DOHH2 (cell line): Measurements from ENCODE around the gene TRPM8.

Experiments
- H3F3A ChIP-seq: fragments of 200-600 bp; sonication (generic), shearing (Covaris generic); 2 replicates; pipeline ENCODE4 v1.6.0; 2016; ENCODE audit warnings: antibody characterized with exemption, mild to moderate bottlenecking; ENCODE audit not compliant: control insufficient read depth, insufficient read depth
- H3K27ac ChIP-seq: fragments of 200-600 bp; sonication (generic); 2 replicates; pipeline ENCODE4 v1.5.1; 2014; ENCODE audit warnings: low read depth, mild to moderate bottlenecking, low read length, moderate library complexity
- H3K27me3 ChIP-seq: fragments of 200-600 bp; sonication (generic); 2 replicates; pipeline ENCODE4 v1.6.1; 2014; ENCODE audit warnings: mild to moderate bottlenecking, low read length, mixed read lengths; ENCODE audit not compliant: control insufficient read depth
- H3K36me3 ChIP-seq: fragments of 200-600 bp; sonication (generic); 2 replicates; pipeline ENCODE4 v1.6.1; 2014; ENCODE audit warnings: mild to moderate bottlenecking, low read length, moderate library complexity, mixed read lengths; ENCODE audit not compliant: control insufficient read depth
- H3K4me1 ChIP-seq: fragments of 200-600 bp; sonication (generic); 2 replicates; pipeline ENCODE4 v1.6.1; 2014; ENCODE audit warnings: mild to moderate bottlenecking, low read length, mixed read lengths; ENCODE audit not compliant: control insufficient read depth
- H3K4me2 ChIP-seq: fragments of 200-600 bp; sonication (generic); 2 replicates; pipeline ENCODE4 v1.6.0; 2014; ENCODE audit warnings: mild to moderate bottlenecking, low read length, moderate library complexity
- H3K4me3 ChIP-seq: fragments of 200-600 bp; sonication (generic); 2 replicates; pipeline ENCODE4 v1.5.1; 2014; ENCODE audit warnings: mild to moderate bottlenecking, low read length, mixed read lengths
- H3K79me2 ChIP-seq: fragments of 200-600 bp; sonication (generic); 2 replicates; pipeline ENCODE4 v1.6.1; 2014; ENCODE audit warnings: mild to moderate bottlenecking, low read length, mixed read lengths; ENCODE audit not compliant: control insufficient read depth
- H3K9me2 ChIP-seq: fragments of 200-600 bp; sonication (generic); replicated peaks from 2 replicates; pipeline ENCODE4 v1.6.1; 2014; ENCODE audit warnings: mild to moderate bottlenecking, low read length, mixed read lengths; ENCODE audit not compliant: control insufficient read depth
- H3K9me3 ChIP-seq: fragments of 200-600 bp; sonication (generic); 2 replicates; pipeline ENCODE4 v1.6.1; 2014; ENCODE audit warnings: antibody characterized with exemption, low read length, mixed read lengths; ENCODE audit not compliant: control insufficient read depth, insufficient read depth
- H4K20me1 ChIP-seq: fragments of 200-600 bp; sonication (generic); 2 replicates; pipeline ENCODE4 v1.6.0; 2014; ENCODE audit warnings: low read depth, mild to moderate bottlenecking, antibody characterized with exemption, low read length, moderate library complexity; ENCODE audit not compliant: control insufficient read depth, insufficient read depth
- EZH2phosphoT487 ChIP-seq: fragments of 200-600 bp; sonication (generic); IDR thresholded peaks from 2 replicates; pipeline ENCODE4 v1.6.1; 2017; ENCODE audit warnings: borderline replicate concordance, mild to moderate bottlenecking, antibody characterized with exemption, low read length, moderate library complexity, mixed read lengths
- TF ChIP-seq, protein P1 (sequence below): fragments of 200-600 bp; sonication (generic); IDR thresholded peaks from one replicate; pipeline ENCODE4 v1.5.1; 2014; ENCODE audit warnings: antibody characterized with exemption, mild to moderate bottlenecking, low read depth, low read length; ENCODE audit not compliant: poor library complexity, severe bottlenecking

Gene TRPM8

DNA sequence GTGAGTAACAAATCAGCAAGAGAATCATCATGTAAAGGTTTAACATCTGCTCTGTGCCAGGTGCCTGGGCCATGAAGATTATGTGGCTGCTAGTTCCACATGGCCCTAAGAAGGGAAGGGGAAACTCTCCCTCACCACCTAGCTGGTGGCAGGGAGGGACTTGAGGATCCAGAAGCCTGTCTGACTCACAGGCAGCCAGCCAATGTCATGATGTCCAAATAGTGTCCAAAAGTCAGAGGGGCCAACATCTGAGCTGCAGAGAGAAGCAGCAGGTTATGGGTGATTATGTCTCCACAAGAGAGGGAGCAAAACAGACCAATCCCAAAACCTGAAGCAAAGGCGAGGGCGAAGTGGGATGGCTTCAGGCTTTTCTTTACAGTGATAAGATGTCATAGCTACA is 71.4 kb downstream of the TRPM8 start:
- no peak for TF ChIP-seq EZH2phosphoT487
- TF ChIP-seq, protein P1, sequence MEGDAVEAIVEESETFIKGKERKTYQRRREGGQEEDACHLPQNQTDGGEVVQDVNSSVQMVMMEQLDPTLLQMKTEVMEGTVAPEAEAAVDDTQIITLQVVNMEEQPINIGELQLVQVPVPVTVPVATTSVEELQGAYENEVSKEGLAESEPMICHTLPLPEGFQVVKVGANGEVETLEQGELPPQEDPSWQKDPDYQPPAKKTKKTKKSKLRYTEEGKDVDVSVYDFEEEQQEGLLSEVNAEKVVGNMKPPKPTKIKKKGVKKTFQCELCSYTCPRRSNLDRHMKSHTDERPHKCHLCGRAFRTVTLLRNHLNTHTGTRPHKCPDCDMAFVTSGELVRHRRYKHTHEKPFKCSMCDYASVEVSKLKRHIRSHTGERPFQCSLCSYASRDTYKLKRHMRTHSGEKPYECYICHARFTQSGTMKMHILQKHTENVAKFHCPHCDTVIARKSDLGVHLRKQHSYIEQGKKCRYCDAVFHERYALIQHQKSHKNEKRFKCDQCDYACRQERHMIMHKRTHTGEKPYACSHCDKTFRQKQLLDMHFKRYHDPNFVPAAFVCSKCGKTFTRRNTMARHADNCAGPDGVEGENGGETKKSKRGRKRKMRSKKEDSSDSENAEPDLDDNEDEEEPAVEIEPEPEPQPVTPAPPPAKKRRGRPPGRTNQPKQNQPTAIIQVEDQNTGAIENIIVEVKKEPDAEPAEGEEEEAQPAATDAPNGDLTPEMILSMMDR, result no peak

DNA sequence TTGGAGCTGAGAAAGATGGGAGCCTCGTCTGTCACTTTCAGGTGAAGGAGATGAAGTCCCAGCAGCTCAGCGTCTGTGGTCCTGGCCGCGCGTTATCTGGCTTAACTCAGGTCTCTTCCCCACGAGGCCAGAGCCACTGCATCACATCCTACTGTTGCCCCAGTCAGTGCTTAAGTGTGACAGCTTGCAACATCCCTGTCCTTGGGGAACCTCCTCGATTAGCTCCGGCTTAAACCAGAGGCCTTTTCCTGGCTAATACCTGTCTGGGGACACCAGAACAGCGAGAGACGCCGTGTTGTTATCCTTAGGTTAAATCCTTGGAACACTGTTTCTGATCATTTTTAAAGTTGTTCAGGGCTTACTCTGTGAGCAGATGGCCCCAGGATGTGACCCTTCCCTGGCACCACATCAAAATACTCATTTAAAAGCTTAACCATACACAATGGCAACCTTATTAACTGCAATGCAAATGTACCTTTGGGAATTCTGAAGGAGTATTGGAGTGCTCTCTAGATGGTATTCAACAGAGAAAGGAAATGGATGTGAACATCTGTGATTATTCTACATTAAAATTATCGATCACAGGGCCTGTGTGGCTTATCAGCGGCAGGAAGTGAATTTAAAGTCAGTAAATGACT is 72.2 kb downstream of the TRPM8 start:
- no peak overlapping the region for H3K4me3 ChIP-seq
- TF ChIP-seq, protein P1, result no peak
- no peak for TF ChIP-seq EZH2phosphoT487
- no peak overlapping the region for H3K4me2 ChIP-seq

More for the DNA sequence above, 71.4 kb downstream of the TRPM8 start:
- Histone ChIP-seq H3K4me2 (no peak overlapping the region), H3K79me2 (no peaks in the 10 kb centered on the region), H3K9me2 (no peaks in the 10 kb centered on the region), H3K9me3 (no peaks in the 10 kb centered on the region), H3K27ac (no peak overlapping the region), H3K27me3 (no peaks in the 10 kb centered on the region), H3K36me3 (no peaks in the 10 kb centered on the region), H3K4me1 (no peaks in the 10 kb centered on the region), H4K20me1 (no peaks in the 10 kb centered on the region), H3F3A (no peaks in the 10 kb centered on the region), H3K4me3 (no peak overlapping the region)

GRCh38 chr2:233990261-233990798 is 73.2 kb downstream of the TRPM8 start:
- no peaks in the 10 kb centered on the region for H4K20me1 ChIP-seq
- no peaks in the 10 kb centered on the region for H3K9me3 ChIP-seq
- no peak overlapping the region for H3K27ac ChIP-seq
- no peaks in the 10 kb centered on the region for H3K27me3 ChIP-seq
- H3K9me2 ChIP-seq, result no peaks in the 10 kb centered on the region
- no peak for TF ChIP-seq EZH2phosphoT487
- TF ChIP-seq, protein P1, result no peak
- no peak overlapping the region for H3K4me2 ChIP-seq
- H3F3A ChIP-seq, result no peaks in the 10 kb centered on the region
- H3K79me2 ChIP-seq, result no peaks in the 10 kb centered on the region
- H3K4me3 ChIP-seq, result no peak overlapping the region
- H3K36me3 ChIP-seq, result no peaks in the 10 kb centered on the region
- no peaks in the 10 kb centered on the region for H3K4me1 ChIP-seq

More for the DNA sequence above, 72.2 kb downstream of the TRPM8 start:
- Histone ChIP-seq H3K9me3 (no peaks in the 10 kb centered on the region), H3K27ac (no peak overlapping the region), H3K4me1 (no peaks in the 10 kb centered on the region), H3K27me3 (no peaks in the 10 kb centered on the region), H3K79me2 (no peaks in the 10 kb centered on the region), H4K20me1 (no peaks in the 10 kb centered on the region), H3K36me3 (no peaks in the 10 kb centered on the region), H3F3A (no peaks in the 10 kb centered on the region), H3K9me2 (no peaks in the 10 kb centered on the region)
